ENCODE data around the gene TPM2.
"Not testable (repeated sequence)": the region's sequence is repeated elsewhere in the genome, so short reads cannot be mapped to it uniquely, and the experiment has no call there.

TPM2 gene

GRCh38 chr9:35650341-35651158 lies 39.2 kb downstream of the TPM2 start, which contains the start of gene SIT1:
SIT1 (minus strand) TSS chr9:35650931; CDS start chr9:35650853, 78 bp downstream.
- DNase-seq, result no peak

- DNase-seq, result peak; percentile 48
Observed at GRCh38 chr9:35649431-35650340, 40.0 kb downstream of the TPM2 start.

- DNase-seq, result peak; percentile 82
Observed at GRCh38 chr9:35646533-35647265, 43.0 kb downstream of the TPM2 start.

DNA sequence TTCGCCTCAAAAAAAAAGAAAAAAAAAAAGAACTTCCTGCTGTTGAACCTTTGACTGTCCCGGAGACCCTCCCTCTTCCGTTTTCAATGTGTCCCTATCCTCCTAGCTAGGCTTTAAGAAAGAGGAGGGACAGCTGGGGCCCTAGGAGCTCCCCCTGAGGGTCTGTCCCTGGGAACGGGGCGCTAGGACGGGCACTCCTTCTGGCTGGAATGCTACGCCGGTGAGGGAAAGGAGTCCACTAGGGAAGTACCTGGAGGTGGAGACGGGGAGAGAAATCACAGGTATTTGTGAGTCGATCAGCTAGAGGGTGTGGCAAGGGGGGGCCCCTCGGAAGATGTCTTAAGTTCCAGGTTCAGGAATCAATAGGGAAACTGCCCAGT lies 43.6 kb downstream of the TPM2 start:
- no peak for DNase-seq

DNA sequence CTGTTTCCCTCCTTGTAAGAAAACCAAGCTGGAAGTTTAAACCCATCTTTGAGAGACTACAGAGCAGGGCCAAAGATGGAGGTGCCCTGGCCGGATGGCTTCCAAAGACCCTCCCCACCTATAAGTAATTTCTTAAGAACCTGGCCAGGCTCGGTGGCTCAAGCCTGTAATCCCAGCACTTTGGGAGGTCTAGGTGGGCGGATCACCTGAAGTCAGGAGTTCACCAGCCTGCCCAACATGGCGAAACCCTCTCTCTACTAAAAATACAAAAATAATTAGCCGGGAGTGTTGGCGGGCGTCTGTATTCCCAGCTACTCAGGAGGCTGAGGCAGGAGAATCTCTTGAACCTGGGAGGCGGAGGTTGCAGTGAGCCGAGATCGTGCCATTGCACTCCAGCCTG lies 44.0 kb downstream of the TPM2 start:
- not testable (repeated sequence) for DNase-seq

- DNase-seq, result no peak
Observed at GRCh38 chr9:35643046-35643445, 46.7 kb downstream of the TPM2 start.

DNA sequence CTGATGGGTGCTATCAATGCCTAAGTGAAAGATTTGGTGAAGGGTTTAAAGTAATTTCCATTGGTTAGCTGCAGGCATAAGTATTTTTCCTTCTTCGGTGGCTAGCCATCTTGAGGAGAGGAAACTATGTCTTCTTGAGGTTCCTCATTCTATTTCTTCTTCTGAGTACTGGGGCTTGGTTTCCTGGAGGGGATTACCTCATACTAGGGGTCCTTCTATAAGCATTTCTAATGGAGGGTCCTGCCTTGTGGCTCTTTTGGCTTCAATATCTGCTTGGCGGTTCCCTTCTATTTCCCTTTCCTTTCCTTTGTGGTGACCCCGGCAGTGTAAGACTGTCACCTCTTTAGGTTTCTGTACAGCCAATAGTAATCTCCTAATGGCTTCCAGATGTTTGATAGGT lies 48.2 kb downstream of the TPM2 start:
- not testable (repeated sequence) for DNase-seq

- DNase-seq, result not testable (repeated sequence)
Observed at GRCh38 chr9:35640431-35640830, 49.3 kb downstream of the TPM2 start.

- no peak for DNase-seq
Observed at GRCh38 chr9:35639631-35640030, 50.1 kb downstream of the TPM2 start.

DNA sequence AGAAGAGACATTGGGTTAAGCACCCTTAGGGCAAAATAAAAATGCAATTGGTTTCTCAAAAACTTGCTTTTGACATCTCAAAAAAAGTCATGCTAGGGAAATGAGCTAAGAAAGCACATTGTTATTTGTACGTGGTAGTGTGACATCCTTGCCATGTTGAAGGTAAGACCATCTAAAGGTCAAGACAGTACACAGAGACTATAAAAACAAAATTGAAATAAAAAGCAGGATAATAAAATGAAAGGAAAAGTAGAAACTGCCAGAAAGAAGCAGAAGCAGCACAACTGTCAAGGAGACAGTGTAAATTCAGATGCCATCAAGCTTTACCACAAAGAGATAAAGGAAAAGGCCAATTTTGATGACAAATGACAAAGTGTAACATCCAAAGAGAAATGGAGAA lies 50.5 kb downstream of the TPM2 start:
- DNase-seq, result not testable (repeated sequence)

DNA sequence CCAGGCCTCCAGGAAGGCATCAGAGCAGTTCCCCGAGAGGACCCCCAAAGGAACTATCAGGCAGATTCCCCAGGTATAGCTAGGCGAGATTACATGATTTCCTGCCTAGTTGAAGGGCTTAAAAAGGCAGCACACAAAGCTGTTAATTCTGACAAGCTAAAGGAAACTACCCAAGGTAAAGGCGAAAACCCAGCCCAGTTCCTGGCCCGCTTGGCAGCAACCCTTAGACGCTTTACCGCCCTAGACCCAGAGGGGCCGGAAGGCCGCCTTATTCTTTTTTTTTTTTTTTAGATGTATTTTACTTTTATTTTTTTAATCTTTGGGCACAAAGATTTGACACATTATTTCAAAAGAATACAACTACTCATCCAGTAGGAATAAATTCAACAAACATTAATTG lies 51.0 kb downstream of the TPM2 start:
- not testable (repeated sequence) for DNase-seq

DNA sequence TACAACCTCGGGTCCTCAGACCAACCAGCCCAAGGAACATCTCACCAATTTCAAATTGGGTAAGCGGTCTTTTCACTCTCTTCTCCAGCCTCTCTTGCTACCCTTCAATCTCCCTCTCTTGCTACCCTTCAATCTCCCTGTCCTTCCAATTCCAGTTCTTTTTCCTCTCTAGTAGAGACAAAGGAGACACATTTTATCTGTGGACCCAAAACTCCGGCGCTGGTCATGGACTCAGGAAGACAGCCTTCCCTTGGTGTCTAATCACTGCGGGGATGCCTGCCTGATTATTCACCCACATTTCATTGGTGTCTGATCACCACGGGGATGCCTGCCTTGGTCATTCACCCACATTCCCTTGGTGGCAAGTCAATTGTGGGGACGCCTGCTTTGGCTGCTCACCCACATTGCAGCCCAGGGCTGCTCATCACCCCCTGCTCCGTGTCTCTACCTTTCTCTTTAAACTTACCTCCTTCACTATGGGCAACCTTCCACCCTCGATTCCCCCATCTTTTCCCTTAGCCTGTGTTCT lies 52.2 kb downstream of the TPM2 start:
- not testable (repeated sequence) for DNase-seq

GRCh38 chr9:35636877-35637246 lies 52.9 kb downstream of the TPM2 start:
- not testable (repeated sequence) for DNase-seq

DNA sequence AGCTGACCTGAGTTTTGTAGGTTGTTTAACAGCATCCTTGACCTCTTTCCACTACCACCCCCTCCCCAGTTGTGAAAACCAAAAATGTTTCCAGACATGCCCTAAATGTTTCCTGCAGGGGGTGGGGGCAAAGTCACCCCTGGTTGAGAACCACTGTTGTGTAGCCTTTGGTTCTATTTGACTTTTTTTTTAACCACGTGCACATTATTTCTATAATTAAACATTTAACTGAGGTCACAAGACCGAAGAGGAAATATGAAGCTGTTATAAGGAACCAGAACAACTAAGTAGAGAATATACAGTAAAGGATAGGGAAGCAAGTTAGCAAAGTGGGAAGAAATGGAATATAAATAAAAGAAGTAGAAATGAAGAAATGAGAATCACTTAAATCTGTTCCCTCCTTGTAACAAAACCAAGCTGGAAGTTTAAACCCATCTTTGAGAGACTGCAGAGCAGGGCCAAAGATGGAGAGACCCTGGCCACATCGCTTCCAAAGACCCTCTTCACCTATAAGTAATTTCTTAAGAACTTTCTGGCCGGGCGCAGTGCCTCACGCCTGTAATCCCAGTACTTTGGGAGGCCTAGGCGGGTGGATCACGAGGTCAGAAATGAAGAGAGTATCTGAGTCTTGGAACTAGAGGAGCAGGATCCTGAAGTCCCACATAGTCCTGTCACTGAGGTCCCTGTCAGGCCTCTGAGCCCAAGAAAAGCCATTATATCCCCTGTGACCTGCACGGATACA lies 53.4 kb downstream of the TPM2 start:
- no peak for DNase-seq

- no peak for DNase-seq
Observed at GRCh38 chr9:35635730-35636129, 54.0 kb downstream of the TPM2 start.
